ENCODE data around the gene PTPRN2.

DNA sequence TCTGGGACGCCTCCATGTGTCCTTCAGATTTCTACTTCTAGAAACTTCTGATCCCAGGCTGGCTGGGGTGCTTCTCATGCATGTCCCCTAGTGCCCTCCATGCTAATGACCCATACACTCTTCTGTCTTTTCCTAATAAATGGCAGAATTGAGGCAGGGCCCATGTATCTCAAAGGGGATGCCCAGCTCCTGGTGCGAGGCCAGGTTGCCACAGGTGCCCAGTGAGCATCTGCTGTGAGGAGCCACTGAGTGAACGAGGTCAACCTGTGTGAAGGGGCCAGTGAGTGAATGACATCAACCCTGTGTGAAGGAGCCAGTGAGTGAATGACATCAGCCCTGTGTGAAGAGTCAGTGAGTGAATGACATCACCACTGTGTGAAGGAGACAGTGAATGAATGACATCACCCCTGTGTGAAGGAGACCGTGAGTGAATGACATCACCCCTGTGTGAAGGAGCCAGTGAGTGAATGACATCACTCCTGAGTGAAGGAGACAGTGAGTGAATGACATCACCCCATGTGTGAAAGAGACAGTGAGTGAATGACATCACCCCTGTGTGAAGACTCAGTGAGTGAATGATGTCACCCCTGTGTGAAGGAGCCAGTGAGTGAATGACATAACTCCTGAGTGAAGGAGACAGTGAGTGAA lies 478.9 kb downstream of the PTPRN2 start:
- no peak for TF ChIP-seq CTCF (IDR thresholded peaks at IDR 0.05)
- no peak for TF ChIP-seq EP300 (IDR thresholded peaks at IDR 0.05)

Measured in sigmoid colon (tissue), 4 donors.